HG02623 (cell line): ENCODE data around the gene FTL.

Experiments
- ATAC-seq: cut with Tn5 transposase; IDR thresholded peaks from one replicate; pipeline ENCODE4 v1.9.1; 2021; ENCODE audit warnings: moderate library complexity; ENCODE audit not compliant: unreplicated experiment

Gene FTL

DNA sequence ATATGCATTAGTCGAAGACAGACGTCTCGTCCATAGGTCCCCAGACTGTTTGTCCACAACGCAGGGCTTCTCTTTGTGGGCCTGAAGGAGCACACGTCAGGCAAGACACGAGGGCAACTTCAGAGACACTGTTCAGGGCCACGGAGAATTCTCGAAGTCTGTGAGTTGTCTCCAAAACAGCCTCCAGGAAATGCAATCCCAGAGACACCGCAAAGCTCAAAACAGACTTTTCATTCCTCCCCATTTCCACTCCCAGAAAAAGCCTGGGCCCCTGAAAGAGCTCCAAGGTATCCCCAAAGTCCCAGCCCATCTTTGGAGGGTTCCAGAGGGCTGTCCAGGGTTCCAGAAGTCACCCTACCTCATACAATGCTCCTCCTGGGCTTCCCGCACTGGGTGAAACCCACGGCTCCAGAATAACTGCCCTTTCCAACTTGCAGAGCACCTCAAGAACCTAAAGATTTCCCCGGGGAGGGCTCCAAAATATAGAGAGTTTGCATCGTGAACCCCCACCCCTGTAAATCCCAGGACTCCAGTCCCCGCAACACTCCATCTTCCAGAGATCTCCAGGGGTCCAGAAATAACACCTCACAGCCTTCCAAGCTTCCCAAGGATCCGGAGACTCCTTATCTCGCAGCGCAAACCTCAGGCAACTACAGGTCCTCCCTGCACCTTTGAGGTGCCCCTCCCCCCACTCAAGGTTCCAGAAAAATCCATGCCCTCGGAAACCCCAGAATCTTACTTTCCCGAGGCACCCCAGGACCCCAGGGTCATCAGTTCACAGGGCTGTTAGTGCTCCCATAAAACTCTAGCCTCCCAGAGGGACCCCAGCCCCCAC, 687 bp upstream of the FTL start:
- ATAC-seq: no peak

GRCh38 chr19:48965806-48966540, 864 bp downstream of the FTL start:
- peak; percentile 18 for ATAC-seq

GRCh38 chr19:48966541-48967345, 1.6 kb downstream of the FTL start:
- ATAC-seq: no peak

DNA sequence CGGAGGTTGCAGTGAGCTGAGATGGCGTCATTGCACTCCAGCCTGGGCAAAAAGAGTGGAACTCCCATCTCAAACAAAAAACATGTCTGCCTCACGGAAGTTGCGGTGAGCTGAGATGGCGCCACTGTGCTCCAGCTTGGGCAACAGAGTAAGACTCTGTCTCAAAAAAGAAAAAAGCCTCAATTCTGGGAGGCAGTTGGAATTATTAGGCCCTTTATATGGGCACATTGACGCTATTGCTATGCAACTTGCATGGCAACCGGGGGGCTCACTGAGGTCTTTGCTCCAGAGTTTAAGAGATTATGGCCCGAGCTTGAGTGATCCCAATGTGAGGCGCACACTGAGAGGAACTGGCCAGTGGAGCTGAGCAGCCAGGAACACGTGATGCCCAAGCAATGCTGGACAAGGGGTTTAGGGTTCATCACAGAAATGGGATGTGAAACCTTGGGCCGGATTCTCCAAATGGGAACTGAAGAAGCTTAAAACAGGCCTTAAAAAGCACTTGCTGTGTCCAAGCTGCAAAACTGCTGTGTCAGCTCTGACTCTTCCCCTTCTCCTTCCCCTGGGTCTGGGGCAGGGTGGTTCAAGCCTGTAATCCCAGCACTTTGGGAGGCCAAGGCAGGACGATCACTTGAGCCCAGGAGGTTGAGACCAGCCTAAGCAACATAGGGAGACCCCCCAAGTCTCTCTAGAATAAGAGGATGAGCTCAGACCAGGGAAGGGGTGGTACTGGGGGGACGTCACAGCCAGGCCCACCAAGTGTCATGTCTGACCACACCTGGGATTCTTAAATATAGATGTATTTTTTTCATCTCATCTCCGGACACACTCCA, 2.5 kb downstream of the FTL start:
- ATAC-seq: no peak

DNA sequence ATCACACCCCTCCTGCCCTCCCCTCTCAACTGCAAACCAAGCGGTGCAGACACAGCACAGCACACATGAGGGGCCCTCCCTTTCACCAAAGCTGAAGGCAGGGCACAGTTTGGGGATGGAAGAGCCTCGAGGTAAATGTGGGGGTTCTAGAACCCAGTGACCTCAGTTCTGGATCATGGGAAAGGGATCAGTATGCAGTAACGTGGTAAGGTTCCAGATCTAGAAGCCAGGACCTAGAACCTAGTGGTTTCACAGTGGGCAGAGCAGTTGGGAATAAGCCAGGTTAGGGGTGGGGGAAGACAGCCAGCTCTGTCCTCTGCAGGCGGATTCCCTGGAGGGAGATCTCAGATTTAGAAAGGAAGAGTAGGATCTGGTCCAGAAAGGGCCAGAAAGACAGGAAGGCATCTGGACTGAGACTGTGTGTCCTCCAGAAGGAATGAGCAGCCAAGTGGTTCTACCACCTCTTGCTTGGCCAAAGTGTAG, 3.1 kb downstream of the FTL start:
- ATAC-seq: no peak

- ATAC-seq: no peak
Observed at GRCh38 chr19:48968813-48969218, 3.7 kb downstream of the FTL start.

GRCh38 chr19:48969276-48970138, 4.4 kb downstream of the FTL start:
- no peak for ATAC-seq

- no peak for ATAC-seq
Observed at GRCh38 chr19:48970139-48970766, 5.1 kb downstream of the FTL start.

DNA sequence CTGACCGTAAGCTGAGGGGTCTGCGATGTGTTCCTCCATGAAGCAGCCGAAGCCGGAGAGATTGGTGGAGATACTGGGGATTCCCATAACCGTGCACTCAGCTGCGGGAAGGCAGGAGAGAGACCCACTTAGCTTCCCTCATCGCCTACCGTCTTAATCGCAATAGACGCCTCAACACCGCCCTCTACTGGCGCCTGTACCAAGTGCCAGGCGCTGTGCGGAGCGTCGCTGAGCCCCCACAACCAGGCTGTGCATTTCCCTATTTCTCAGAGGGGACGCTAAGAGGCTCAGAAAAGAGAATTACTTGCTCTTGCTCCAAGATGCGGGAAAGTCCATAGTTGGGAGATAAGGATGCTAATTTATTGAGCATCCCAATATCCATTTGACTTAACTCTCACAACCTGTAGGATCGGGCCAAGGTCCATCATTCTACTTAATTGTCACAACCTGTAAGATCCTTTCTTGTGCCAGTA, 5.8 kb downstream of the FTL start:
- no peak for ATAC-seq

DNA sequence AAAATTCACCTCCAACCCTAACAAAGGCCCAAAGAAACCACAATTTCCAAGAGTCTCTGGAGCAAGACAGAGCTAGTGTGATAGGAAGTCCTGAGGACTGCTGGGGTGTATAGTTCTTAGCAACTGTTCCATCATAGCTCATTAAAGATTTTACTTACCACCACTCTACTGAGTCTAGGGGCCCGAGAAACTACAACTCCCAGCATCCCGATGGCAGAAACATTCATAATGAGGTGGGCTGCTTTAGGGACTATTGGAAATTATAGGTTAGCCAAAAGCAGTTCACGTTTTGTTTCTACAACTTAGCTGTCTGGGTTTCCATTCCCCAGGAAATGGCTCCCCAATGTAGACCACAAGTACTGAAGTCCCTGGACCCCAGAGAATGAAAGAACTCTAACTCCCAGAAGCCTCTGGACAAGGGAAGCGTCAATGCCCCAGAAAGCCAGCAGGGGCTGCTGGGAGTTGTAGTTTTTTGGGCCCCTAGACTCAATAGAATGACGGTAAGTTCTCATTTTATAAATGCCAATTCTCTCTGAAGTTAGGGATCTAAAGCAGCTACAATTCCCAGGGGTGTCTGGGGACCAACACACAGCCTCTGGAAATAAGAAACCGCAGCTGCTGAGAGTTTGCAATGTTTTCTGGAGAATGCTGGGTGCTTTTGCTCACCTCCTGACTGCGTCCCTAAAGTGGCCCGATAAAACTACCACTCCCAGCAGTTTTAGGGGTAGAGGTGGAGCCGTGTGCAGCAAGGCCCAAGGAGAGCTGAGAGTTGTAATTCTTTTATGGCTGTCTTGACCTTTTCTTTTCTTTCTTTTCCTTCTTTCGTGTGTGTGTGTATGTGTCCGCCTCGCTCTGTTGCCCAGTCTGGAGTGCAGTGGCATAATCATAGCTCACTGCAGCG, 11.1 kb downstream of the FTL start:
- no peak for ATAC-seq

DNA sequence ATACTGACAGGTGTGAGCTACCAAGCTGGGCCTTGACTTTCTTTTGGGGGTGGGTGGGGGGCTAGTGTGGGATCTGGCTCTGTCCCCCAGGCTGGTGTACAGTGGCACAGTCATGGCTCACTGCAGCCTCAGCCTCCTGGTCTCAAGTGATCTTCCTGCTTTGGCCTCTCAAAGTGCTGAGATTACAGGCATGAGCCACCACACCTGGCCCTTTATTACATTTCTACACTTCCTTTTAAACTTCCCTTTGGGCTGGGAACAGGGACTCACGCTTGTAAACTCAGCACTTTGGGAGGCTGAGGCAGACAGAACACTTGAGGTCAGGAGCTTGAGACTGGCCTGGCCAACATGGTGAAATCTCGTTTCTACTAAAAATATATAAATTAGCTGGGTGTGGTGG, 12.0 kb downstream of the FTL start:
- no peak for ATAC-seq

DNA sequence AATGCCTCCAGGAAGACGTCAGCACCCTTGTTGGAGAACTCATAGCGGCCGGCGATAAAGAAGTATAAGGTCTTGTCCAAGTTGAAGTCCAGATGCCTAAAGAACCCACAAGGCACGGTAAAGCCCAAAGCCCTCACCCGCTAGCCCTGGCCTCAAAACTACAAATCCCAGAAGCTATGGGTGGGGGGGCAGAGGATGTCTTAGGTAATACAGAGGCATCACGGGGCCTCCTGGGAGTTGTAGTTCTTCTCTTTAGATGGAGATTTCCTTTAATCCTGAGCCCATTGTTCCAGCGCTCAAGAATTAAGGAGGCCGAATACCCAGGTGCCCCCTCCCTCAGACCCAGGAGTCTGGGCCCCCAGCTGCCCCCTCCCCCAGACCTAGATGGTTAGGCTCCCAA, 17.2 kb downstream of the FTL start:
- ATAC-seq: no peak

DNA sequence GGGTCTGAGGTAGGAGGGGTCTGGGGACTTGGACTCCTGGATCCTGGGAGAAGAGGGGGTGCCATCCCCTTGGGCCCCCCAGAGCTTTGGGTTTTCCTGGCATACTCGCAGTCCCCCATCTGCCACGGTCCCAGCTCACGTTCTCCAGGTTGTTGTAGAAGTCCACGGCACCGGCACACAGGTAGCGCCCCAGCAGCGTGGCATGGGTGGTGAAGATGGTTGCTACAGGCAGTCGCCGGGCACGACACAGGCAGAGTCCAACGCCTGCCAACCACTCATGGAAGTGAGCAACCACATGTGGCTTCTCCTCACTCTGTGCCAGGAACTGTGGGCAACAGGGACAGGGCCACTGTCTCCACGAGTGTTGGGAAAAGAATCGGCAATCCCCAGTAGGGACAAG, 20.6 kb downstream of the FTL start:
- ATAC-seq: no peak

GRCh38 chr19:48986211-48986610, 21.1 kb downstream of the FTL start:
- no peak for ATAC-seq

DNA sequence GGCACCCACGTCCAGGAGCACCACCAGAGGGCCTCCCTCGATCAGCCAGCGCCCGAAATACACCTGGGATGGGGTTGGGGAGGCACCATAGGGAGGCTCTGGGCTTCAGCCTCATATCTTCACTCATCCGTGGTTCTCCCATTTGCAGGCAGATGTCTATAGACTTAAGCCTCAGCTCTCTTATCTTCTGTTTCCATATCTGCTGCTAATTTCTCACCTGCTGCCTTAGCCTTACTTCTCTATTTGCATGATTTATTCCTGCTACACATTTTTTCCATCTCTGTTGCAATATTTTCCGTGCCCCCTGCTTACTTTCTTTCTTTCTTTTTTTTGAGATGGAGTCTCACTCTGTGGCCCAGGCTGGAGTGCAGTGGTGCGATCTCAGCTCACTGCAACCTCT, 22.2 kb downstream of the FTL start:
- no peak for ATAC-seq

DNA sequence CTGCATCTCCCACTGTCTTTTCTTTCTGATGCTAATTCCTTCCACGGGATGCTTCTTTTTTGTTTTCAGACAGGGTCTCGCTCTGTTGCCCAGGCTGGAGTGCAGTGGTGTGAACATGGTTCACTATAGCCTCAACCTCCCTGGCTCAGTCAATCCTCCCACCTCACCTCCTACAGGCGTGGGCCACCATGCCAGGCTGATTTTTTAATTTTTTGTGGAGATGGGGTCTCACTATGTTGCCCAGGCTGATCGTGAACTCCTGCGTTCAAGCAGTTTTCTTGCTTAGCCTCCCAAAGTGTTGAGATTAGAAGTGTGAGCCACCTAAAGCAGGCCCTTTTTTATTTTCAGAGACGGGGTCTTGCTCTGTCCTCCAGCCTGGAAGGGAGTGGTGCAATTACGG, 23.2 kb downstream of the FTL start:
- ATAC-seq: no peak

DNA sequence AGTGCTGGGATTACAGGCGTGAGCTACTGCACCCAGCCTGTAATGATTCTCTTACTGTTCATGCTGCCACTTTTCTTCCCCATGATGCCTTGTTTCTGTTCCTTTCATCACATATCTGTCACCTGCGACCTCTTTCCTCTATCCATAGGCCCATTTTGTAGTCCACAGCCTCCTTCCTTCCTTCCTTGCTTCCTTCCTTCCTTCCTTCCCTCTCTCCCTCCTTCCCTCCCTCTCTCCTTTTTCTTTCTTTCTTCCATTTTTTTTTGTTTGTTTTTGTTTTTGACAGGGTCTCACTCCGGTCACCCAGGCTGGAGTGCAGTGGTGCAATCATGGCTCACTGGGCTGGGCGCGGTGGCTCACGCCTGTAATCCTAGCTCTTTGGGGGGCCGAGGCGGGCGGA, 23.8 kb downstream of the FTL start:
- no peak for ATAC-seq

- no peak for ATAC-seq
Observed at GRCh38 chr19:48989701-48990291, 24.7 kb downstream of the FTL start.
